ENCODE measurements around the gene MBOAT7. TPM values are rescaled to one million over a fixed set of nuclear protein-coding genes. Genes with fewer than 3 reads are reported as not detected.
"Not testable (repeated sequence)": the region's sequence is repeated elsewhere in the genome, so short reads cannot be mapped to it uniquely, and the experiment has no call there.

MBOAT7 gene
- total RNA-seq, 2 experiments from 2014 or later, result 53.8 to 55.4 TPM

DNA sequence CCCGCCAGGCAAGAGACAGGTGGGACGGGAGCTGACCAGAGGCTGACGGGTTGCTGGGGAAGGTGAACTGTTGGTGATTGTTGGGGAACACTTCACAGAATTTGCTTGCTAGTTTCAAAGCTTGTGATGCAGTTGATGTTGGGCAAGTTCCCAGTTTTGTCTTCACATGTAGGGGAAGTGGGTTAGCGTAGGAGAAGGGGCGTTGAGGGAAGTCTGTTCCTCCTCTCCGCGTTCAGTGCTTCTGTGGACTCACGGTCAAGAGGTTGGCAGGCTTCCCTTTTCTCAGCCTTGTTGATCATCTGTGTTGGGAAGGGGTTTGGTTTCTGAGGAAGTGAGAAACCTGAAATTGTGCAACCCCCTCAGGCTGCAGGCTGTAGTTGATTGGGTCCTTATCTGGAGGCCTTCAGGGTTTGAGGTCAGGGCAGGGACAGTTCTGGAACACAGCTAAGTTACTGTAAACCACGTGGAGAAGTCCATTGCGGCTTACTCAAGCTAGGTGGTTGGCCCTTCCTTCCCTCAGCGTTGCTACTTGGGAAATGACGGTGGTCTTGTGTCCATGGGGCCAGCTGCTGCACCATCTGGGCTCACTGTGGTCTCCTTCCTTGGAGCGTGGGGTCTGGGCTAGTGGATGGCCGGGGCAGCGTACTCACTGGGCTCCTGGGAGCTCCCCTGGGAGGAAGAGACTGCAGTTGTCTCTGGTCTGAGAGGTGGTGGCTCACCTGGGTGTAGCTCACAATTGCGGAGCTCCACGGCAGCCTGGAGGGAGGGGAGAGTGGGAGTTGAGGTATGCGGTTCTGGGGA, 18.8 kb upstream of the MBOAT7 start:
- ChIA-PET POLR2A (interaction anchor here (0.6 to 16.5 kb wide), 8 partner anchors 14 to 208 kb away, joined by 3 to 419 read pairs (median 4); partner anchors contain the start of genes LENG1, MBOAT7, PRPF31 and RPS9), CTCF (interaction anchor here (0.6 to 1.1 kb wide), 4 partner anchors 19 to 183 kb away, joined by 3 to 4 read pairs (median 3); partner anchors contain the start of gene MBOAT7)
- peaks cover 81% of the 10 kb centered on the region for H3K4me1 Mint-ChIP-seq (ENCODE audit: low read depth)
- intact Hi-C loops (cut with micrococcal nuclease), result no loop called here
- H3K9me3 Mint-ChIP-seq, result no peaks in the 10 kb centered on the region
- DNase-seq (peak; percentile 63), ATAC-seq (peak; percentile 6)
- H3K36me3 Mint-ChIP-seq (ENCODE audit: low read depth), result peaks cover 72% of the 10 kb centered on the region
- H3K27me3 Mint-ChIP-seq, result no peaks in the 10 kb centered on the region
- TF ChIP-seq CTCF (IDR thresholded peaks at IDR 0.05), result no peak
- H3K4me3 Mint-ChIP-seq, result peak overlapping the region; percentile 14
- peak overlapping the region; percentile 85 for H3K27ac Mint-ChIP-seq

GRCh38 chr19:54207676-54207982, 18.2 kb upstream of the MBOAT7 start:
- H3K4me1 Mint-ChIP-seq (ENCODE audit: low read depth), result peaks cover 86% of the 10 kb centered on the region
- TF ChIP-seq CTCF (IDR thresholded peaks at IDR 0.05), result no peak
- H3K27ac Mint-ChIP-seq, result peak overlapping the region; percentile 85
- intact Hi-C loops (cut with micrococcal nuclease), result no loop called here
- H3K4me3 Mint-ChIP-seq, result peak overlapping the region; percentile 14
- ChIA-PET POLR2A (interaction anchor here (0.9 to 16.5 kb wide), 9 partner anchors 13 to 209 kb away, joined by 3 to 419 read pairs (median 4); partner anchors contain the start of genes CNOT3, LENG1, MBOAT7 and PRPF31), CTCF (interaction anchor here (1.1 kb wide), 1 partner anchor 37 kb away, joined by 4 read pairs; no protein-coding TSS in a partner anchor)
- no peaks in the 10 kb centered on the region for H3K27me3 Mint-ChIP-seq
- H3K9me3 Mint-ChIP-seq, result no peaks in the 10 kb centered on the region
- peaks cover 74% of the 10 kb centered on the region for H3K36me3 Mint-ChIP-seq (ENCODE audit: low read depth)
- peak; percentile 0 for ATAC-seq
- no peak for DNase-seq

DNA sequence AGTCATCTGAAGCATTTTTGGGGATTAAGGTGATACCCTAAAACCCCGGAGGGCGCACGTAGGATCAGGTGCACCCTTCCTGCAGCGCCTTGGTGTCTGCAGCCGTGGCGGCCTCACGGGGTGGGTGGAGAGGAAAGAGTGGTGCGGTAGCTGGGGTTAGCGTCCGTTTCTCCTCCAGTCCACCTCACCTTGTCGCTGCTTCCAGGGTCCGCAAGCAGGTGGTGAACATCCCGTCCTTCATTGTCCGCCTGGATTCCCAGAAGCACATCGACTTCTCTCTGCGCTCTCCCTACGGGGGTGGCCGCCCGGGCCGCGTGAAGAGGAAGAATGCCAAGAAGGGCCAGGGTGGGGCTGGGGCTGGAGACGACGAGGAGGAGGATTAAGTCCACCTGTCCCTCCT, 17.8 kb upstream of the MBOAT7 start:
- H3K4me3 Mint-ChIP-seq, result peak overlapping the region; percentile 14
- DNase-seq; CTCF ChIA-PET; intact Hi-C loops (cut with micrococcal nuclease); ATAC-seq; H3K27me3 Mint-ChIP-seq; H3K9me3 Mint-ChIP-seq: not testable (repeated sequence)
- H3K4me1 Mint-ChIP-seq (ENCODE audit: low read depth), result peaks cover 91% of the 10 kb centered on the region
- peak overlapping the region; percentile 85 for H3K27ac Mint-ChIP-seq
- H3K36me3 Mint-ChIP-seq (ENCODE audit: low read depth), result peaks cover 77% of the 10 kb centered on the region
- POLR2A ChIA-PET, result interaction anchor here (0.6 to 16.5 kb wide), 13 partner anchors 13 to 240 kb away, joined by 3 to 419 read pairs (median 3); partner anchors contain the start of genes CNOT3, LENG1, MBOAT7 and PRPF31

- H3K27ac Mint-ChIP-seq, result peak overlapping the region; percentile 5
- no peaks in the 10 kb centered on the region for H3K9me3 Mint-ChIP-seq
- no peak for TF ChIP-seq CTCF (IDR thresholded peaks at IDR 0.05)
- peak overlapping the region; percentile 14 for H3K4me3 Mint-ChIP-seq
- intact Hi-C loops (cut with micrococcal nuclease), result no loop called here
- H3K4me1 Mint-ChIP-seq (ENCODE audit: low read depth), result peaks cover 92% of the 10 kb centered on the region
- ChIA-PET POLR2A (interaction anchor here (0.6 to 16.5 kb wide), 13 partner anchors 12 to 1050 kb away, joined by 3 to 419 read pairs (median 3); partner anchors contain the start of genes CNOT3, LENG1, MBOAT7 and PRPF31), CTCF (no interaction called here)
- no peak for ATAC-seq
- H3K27me3 Mint-ChIP-seq, result no peaks in the 10 kb centered on the region
- DNase-seq, result no peak
- peaks cover 81% of the 10 kb centered on the region for H3K36me3 Mint-ChIP-seq (ENCODE audit: low read depth)
Measured at GRCh38 chr19:54206831-54207177, 17.4 kb upstream of the MBOAT7 start.

DNA sequence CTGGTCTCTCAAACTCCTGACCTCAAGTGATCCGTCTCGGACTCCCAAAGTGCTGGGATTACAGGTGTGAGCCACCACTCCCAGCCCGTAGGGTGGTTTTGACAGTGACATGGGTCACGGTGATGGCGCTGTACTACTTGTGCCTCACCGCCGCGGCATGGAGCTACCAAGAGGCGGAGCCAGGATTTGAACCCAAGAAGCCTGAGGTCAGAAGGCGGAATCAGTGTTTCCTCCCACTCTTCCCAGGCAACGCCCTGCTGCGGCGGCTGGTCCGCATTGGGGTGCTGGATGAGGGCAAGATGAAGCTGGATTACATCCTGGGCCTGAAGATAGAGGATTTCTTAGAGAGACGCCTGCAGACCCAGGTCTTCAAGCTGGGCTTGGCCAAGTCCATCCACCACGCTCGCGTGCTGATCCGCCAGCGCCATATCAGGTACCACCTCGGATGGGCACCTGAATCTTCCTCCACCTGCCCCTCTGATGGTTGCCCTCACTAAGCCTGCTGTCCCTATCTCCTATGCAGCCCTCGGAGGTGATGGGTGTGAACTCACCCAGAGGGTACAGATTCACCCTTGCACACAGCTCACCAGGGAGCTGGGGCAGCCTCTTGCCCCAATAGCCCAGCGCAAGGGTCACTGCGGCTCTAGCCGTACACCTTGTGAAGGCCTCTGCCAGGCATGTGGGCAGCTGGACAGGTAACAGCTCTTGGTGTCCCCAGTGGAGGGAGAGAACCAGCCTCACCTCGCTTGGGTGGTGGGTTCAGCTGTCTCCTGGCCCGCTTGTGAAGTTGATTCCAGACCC, 16.9 kb upstream of the MBOAT7 start:
- DNase-seq (no peak), ATAC-seq (no peak)
- H3K27me3 Mint-ChIP-seq, result no peaks in the 10 kb centered on the region
- H3K36me3 Mint-ChIP-seq (ENCODE audit: low read depth), result peaks cover 84% of the 10 kb centered on the region
- H3K27ac Mint-ChIP-seq, result no peak overlapping the region
- no peak for TF ChIP-seq CTCF (IDR thresholded peaks at IDR 0.05)
- ChIA-PET POLR2A (interaction anchor here (0.6 to 16.5 kb wide), 15 partner anchors 12 to 1179 kb away, joined by 3 to 419 read pairs (median 3); partner anchors contain the start of genes CNOT3, LENG1, LILRB3 and MBOAT7), CTCF (no interaction called here)
- H3K4me1 Mint-ChIP-seq (ENCODE audit: low read depth), result peaks cover 93% of the 10 kb centered on the region
- intact Hi-C loops (cut with micrococcal nuclease), result no loop called here
- peak overlapping the region; percentile 87 for H3K4me3 Mint-ChIP-seq
- no peaks in the 10 kb centered on the region for H3K9me3 Mint-ChIP-seq

All from activated CD8-positive, alpha-beta T cell treated with anti-CD3 and anti-CD28 coated beads for 36 hours (primary cell).